Activated T-helper 1 cell treated with anti-CD3 and anti-CD28 coated beads, Interleukin-2, amount 50 U/mL, for 16 hours (primary cell): ENCODE results near the gene KLHL13.
"Not testable (repeated sequence)": the region's sequence is repeated elsewhere in the genome, so short reads cannot be mapped to it uniquely, and the experiment has no call there.

Experiments used
- DNase-seq, 2 donors: peaks; one replicate each; pipeline ENCODE4 v3.0.0-alpha.2; 2020; ENCODE audit warnings: low read depth in 1 of 2, low spot score in 1 of 2

The KLHL13 gene

GRCh38 chrX:117995378-117995777, 121.2 kb downstream of the KLHL13 start:
- DNase-seq = no peak

DNA sequence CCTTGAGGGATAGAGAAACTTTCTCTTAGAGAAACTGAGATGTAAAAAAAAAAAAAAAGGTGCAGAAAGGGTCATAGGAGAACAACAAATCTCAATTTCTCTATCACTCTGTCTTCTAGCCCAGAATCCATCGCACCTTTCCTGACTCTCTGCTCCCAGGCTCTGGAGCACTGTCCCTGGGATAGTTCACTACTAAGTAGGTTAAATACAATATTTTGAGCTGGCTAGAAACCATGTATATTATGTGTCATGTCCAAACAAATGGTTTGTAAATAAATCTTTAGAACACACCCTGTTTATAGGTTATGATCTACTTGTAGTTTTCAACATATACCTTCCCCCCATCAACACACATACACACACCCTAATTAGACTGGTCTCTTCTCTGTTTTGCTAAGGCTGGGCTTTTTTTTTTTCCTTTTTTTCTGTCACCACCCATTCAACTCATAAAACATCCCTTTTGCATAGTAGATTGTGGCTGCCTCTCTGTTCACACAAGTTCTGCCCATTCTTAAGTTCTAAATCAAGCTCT, 124.4 kb downstream of the KLHL13 start:
- DNase-seq = no peak

DNA sequence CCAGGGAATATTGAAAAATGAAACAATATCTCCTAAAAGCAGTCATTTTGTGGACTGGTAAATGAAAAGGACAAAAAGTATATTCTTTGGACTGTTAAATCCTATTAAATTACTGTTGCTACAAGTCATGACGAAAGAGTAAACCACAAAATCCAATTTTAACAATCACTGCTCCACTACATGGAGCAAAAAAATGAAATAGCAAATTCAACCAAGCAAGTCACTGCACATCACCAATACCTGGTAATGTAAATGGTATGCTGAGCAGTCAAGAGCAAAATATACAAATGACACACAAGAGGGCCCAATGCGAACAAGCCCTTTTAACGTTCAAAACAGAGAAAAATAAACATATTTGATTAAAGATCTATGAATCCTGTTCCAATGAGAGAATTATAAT, 126.2 kb downstream of the KLHL13 start:
- DNase-seq = no peak

GRCh38 chrX:117989512-117989911, 127.1 kb downstream of the KLHL13 start:
- no peak for DNase-seq

DNA sequence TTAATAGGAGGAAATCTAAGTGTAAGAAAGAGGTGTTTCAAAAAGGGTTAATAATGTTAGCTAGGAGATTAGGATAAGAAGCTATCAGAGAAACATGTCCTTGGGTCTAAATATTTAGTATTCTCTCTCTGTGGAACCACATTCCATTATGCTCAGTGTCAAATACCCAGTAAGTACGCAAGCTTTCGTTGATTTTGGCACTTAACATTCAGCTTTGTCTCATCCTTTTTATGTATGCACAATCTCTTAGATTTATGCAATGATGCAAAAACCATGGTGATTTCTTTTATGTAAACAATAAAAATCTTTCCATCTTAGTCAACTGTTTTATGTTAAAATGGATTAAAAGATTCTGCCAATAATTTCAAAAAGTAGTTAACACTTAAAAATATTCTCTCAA, 129.2 kb downstream of the KLHL13 start:
- no peak for DNase-seq

DNA sequence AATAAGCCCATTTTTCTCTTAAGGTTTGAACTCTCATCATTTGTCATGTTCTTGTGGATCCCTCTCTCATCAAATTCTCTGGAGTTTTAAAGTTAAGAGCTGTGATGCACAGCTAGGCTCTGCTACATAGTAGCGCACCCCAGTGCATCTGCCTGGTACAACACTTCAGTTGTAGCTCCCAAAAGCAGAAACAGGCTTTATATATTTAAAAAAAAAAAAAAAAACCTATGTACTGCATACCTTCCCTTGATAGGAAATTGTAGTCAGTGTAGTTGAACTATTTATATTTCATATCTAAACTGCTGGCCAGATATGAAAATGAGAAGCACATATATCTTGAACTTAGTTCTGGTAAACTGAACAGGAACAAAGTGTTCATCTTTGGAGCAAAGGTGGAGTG, 131.4 kb downstream of the KLHL13 start:
- no peak for DNase-seq

DNA sequence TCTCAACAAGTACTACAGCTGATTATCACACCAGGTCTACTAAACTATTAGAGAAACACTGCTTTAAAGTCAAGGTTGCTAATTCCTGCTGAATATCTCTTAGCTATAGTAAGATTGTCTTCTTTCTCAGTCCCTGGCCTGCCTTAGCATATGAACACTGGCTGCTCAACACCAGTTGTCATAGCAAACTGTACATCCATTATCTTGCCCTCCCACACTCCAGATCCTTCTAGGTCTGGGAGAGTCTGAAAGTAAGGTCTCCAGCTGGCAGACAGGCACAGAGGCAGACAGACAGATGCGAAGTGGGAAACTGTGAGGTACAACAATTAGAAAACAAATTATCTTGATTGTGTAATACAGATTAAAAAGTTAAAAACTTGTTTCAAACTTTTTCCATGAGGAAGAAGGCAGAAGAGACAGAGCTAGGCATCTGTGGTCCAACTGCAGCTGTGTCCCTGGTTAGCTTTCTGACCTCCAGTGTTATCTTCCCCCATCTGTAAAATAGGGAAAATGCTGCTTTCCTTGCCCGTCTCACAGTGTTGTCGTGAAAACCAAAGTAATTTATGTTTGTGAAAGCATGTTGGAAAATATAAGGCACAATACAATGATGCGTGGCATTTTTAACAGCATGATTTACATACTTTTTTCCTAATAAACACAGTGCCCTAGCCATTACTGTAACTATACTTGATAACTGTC, 133.8 kb downstream of the KLHL13 start:
- DNase-seq = no peak

GRCh38 chrX:117978402-117978801, 138.2 kb downstream of the KLHL13 start:
- no peak for DNase-seq

DNA sequence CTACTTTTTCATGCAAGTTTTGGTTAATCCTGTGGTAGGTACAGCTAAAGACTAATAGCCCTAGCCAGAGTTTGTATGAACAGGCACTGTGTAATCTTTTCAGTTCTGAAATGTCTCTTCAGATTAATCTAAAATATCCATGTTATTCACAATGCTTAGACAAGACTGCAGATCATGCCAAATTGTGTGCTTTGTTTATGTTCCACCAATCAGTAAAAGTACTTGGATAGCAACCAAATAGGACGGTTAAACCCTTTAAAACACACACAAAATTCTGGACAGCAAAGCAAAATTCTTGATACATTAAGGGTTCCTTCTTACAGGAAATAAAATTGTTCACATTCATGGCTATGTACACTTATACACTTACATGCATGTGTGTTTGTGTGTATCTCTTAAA, 139.1 kb downstream of the KLHL13 start:
- DNase-seq = no peak

GRCh38 chrX:117973110-117973807, 143.4 kb downstream of the KLHL13 start:
- no peak for DNase-seq

- no peak for DNase-seq
Observed at GRCh38 chrX:117972711-117973109, 143.9 kb downstream of the KLHL13 start.

DNA sequence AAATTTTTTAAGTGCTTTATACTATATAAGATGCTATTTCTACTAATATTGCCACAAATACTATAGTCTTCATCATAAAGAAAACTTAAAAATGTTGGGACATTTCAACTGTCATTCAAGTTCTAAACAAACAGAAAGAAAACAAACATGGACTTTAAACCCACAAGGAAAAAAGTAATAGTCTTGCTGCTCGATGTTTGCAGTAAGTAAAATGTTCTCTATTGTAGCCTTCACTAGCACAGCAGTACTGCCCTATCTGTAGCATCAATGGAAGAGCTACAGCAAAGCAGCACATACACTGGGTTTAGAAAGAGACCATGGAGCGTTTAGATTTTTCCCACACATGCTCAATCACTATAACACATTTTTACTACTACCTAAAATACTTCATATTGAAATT, 146.8 kb downstream of the KLHL13 start:
- no peak for DNase-seq

DNA sequence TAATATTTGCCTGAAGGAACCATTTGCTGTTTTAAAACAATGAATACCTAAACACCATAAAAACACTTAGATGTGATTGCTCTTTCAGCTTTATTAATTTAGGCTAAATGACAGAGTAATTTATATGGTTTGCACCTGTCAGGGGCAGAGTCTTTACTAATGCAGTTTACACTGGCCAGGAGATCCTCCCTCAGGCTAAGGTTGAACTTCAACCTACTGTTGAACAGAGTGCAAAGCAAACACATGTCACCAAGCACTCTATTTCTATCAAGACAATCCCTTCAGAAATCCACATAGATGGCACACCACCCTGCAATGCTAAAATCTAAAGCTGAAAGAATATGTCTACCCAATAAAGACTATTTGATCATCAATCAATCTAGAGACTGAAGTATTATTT, 147.3 kb downstream of the KLHL13 start:
- DNase-seq = no peak

GRCh38 chrX:117959045-117959444, 157.6 kb downstream of the KLHL13 start:
- DNase-seq = no peak

DNA sequence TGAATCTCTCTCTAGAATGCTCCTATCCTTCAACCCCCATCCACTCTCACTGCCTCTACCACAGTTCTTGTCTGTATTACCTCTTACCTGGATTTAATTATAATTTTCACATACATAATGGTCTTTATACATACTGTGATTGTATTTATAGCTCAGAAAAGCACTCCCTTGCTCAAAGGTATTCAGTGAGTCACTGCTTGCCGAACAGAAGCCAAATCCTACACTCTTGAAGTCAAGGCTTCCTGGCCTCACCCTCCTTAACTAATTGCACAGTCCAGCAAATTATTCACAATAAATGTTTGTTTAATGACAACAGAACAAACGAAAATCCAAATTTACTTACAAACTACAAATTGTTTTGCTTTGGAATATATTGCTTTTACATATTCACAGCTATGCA, 159.5 kb downstream of the KLHL13 start:
- no peak for DNase-seq

GRCh38 chrX:117939296-117939695, 177.3 kb downstream of the KLHL13 start:
- DNase-seq = not testable (repeated sequence)

- DNase-seq = no peak
Observed at GRCh38 chrX:117936118-117936517, 180.5 kb downstream of the KLHL13 start.

DNA sequence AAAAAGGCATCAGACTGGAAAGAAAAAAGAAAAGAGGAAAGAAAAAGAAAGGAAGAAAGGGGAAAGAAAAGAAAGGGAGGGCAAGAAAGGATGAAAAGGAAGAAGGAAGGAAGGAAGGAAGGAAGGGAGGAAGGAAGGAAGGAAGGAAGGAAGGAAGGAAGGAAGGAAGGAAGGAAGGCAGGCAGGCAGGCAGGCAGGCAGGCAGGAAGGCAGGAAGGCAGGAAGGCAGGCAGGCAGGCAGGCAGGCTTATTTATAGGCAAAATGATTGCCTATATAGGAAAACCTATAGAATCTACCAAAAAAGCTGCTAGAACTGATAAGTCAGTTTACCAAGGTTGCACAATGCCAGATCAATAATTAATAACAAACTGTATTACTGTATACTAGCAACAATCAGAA, 186.5 kb downstream of the KLHL13 start:
- not testable (repeated sequence) for DNase-seq

- no peak for DNase-seq
Observed at GRCh38 chrX:117919755-117920154, 196.9 kb downstream of the KLHL13 start.

DNA sequence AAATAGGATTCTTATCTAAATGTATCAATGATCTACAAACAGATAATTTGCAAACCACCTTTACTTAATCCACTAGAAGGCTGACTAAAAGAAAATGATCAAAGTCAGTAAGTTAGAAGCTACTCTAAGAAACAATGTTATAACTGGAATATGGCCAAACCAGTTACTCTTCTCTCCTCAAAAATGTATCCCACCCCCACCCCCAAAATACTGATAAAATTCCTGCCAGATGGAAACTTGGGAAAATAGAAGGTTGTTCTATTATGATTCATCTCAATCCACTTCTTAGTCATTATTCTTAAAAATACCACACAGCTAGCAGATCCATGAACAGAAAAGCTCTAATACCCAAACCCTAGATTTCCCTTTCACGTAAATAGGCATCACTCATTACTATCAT, 206.4 kb downstream of the KLHL13 start:
- no peak for DNase-seq

DNA sequence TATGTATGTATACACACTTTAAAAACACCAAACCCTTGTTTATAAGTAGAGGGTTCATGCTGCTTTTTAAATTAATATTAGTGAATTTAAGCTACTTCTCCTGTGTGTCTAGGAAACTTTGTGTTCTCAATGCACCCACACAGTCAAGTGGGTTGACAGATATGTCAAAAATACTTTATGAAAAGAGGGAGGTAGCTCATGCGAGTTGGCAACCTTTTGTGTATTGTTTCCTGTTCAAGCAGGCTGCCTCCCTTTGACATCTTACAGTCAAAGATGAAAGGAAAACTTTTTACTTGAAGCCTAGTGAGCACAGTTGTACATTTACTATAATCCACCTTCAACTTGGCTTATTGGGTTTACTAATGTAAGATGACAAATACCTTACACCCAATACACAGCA, 218.4 kb downstream of the KLHL13 start:
- DNase-seq = no peak

DNA sequence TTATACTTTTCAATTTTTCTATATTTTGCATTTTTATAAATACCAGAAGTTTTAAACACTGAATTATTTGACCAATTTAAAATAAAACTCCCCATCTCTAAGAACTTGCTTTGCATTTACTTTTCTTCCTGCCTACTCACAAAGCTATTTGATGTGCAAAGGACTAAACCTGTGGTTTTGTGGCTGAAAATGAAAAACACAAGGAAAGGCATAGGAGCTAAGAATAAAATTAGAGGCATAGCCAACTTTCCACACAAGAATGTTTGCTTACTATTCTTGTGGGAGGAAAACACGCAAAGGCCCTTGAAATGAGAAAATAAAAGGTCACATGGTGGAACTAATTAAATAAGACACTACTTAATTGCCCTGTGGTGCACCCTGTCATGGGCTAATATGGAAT, 221.2 kb downstream of the KLHL13 start:
- no peak for DNase-seq

GRCh38 chrX:117892469-117892868, 224.1 kb downstream of the KLHL13 start:
- DNase-seq = no peak
